Measurements from ENCODE around the gene CST8.

GRCh38 chr20:23536328-23536974 is 45.5 kb downstream of the CST8 start:
- TF ChIP-seq CTCF (optimal IDR thresholded peaks at IDR 0.05 in 1 of 3, IDR thresholded peaks at IDR 0.05 in 1 of 3, conservative IDR thresholded peaks at IDR 0.05 in 1 of 3; ENCODE audit: extremely low read depth in 1 of 3, insufficient read depth in 2 of 3, low read length in 3 of 3), result no peak
- TF ChIP-seq EZH2 (IDR thresholded peaks at IDR 0.05; ENCODE audit: low read length), result no peak

Measured in keratinocyte (primary cell).